ENCODE data around the gene HSPA4L. TPM values are rescaled to one million over a fixed set of nuclear protein-coding genes. Genes with fewer than 3 reads are reported as not detected.

Gene HSPA4L
- polyA plus RNA-seq, 3 donors, result 13.2 to 16.0 (median 13.7) TPM

DNA sequence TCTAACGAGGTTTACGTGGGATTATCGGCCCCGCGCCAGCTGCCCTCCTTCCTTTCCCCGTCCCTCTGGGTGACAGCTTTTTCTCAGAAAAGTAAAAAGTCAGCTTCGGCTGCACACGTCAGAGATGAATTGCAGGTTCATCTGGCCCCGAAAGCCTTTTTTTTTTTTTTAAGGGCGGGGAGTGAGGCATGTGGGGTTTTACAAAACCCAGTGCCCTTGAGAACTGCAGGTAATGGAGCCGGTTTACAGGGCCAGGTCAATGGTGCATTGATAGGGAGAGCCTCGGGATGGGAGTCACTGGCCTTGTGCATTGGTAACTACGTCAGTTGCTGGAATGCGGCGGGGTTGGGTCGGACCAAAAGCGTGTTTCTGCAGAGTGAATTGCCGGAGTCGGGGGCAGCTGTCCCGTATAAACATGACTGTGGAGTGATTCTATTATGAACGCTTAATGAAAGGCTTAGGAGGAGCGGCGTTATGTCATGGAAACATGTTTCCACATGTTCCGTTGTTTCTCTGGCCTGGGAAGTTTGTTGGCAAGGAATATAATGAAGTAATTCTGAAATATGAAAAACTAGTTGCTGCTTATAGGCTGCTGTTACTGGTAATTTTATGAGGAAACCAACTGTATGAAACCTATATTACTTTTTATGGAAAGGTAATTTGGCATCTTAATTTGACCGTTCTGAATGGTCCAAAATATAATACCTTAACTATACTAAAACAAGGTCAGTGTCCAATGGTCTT, 1.1 kb downstream of the HSPA4L start:
- DNase-seq (ENCODE audit: low read depth in 3 of 3, low spot score in 2 of 3), result peak in 2 of 3 donors; percentile 36

DNA sequence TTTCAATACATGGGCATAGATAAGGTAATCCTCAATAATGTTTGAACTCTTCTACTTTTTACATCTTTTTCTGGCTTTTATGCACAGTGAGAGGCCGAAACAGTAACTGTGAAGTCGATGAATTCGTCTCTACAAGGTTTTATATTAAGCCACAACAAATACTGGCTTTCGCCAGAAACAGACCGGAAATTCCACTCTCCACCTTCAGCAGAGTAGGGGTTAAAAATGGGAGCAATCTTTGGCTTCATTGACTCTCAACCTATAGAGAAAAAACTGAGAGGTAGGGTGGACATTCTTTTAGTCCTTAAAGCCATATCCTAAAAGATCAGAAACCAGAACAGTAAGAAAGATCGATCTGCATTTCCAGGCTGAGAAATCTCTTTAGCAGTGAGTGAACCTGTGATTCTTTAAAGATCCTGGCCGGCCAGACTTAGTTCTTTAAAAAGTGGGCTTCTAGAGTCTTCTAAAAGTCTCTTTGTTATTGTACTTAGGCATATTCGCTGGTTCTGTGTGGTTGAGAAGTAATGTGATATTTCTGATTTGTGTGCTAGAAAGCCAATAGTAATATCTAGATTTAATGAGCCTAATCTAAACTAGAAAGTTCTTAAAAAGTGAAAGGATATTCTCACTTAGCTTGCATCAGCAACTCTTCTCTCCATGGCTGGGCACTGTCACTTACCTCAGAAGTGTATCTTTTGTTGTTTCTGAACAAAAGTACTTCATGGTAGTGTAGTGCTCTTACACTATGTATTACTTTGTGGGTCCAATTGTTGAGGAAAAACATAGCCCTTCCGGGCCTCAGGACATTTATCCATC, 2.0 kb downstream of the HSPA4L start:
- no peak for DNase-seq (ENCODE audit: low read depth in 3 of 3, low spot score in 2 of 3)

DNA sequence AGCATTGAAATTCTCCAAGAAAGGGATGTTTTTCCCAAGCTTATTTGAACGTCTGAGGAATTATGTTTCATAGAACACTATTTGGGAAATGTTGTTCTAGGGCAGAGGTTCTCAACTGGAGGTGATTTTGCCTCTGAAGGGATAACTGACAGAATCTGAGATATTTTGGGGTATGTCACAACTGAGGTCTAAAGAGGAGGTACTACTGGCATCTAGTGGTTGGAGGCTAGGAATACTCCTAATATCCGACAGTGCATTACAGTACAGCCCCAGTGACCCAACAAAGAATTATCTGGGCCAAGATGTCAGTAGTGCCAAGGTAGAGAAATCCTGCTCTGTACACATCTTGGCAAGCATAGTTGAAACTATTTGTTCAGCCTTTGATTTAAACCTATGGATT, 6.4 kb downstream of the HSPA4L start:
- DNase-seq (ENCODE audit: low read depth in 3 of 3, low spot score in 2 of 3), result no peak

DNA sequence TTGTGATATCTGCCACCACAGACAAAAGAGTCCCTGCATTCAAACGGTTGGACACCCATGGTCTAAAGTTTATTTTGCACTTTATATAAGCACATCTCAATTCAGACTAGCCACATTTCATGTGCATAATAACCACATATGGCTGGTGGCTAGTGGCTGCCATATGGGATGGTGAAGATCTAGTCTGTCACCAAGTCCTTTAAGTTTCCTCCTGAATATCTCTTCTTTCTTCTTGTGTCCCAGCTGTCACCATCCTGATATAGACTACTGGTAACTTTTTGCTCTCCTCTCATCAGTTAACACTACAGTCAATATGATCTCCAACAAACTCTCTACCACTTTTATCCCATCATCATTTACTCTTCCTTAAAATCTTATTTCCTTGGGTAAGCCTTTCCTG, 9.3 kb downstream of the HSPA4L start:
- no peak for DNase-seq (ENCODE audit: low read depth in 3 of 3, low spot score in 2 of 3)

DNA sequence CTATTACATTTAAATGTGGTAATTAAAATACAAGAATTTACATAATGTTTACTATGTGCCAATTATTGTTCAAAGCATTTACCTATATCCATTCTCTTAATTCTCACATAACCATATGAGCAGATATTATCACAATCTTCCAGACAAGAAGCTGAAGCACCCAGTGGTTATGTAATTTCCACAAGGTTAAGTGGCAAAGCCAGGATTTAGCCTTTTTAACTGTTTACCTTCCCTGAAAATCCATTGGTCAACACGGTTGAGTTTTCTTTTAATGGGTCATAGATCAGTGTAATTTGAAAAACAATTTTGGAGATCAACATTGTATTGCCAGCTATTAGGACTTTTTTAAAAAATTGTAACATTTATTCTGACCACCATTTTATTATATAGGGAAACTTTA, 11.4 kb downstream of the HSPA4L start:
- no peak for DNase-seq (ENCODE audit: low read depth in 3 of 3, low spot score in 2 of 3)

DNA sequence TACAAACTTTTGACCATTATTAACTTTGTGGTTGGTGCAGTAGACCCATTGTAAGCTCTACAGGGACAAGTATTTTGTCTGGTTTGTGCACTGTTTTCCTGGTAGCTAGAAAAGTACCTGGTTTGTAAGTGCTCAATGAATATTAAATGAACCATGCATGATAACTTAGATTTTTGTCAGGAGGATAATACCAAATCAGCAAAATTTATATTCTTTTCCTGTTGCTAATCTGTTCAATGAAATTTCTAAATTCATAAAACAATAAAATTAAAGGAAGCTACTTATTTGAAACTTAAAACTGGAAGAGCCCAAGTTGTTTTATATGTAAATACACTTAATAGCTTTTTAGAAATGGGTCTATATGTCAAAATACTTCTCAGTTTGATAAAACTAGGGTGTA, 17.6 kb downstream of the HSPA4L start:
- DNase-seq (ENCODE audit: low read depth in 3 of 3, low spot score in 2 of 3), result no peak

DNA sequence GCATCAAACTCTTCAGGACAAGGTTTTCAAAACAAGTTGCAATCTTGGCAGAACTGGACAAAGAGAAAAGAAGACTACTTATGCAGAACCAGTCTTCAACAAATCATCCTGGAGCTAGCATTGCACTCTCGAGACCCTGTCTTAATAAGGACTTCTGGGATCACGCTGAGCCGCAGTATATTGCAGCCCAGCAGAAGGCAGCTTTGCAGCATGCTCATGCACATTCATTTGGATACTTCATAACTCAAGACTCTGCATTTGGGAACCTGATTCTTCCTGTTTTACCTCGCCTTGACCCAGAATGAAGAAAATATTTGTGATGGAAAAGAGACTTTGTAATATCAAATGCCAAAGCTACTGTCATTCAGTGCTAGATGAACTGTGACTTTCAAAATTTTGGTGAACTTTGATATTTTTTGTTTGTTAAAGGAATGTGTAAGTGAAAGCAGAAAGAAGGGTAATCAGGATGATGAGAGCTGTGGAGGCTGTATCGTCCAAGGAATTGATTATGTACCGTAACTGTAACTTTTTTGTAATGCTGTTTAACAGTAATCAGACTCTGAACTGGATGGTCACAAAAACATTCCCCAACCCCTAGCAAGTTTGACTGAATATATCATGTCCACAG, 27.2 kb downstream of the HSPA4L start:
- no peak for DNase-seq (ENCODE audit: low read depth in 3 of 3, low spot score in 2 of 3)

DNA sequence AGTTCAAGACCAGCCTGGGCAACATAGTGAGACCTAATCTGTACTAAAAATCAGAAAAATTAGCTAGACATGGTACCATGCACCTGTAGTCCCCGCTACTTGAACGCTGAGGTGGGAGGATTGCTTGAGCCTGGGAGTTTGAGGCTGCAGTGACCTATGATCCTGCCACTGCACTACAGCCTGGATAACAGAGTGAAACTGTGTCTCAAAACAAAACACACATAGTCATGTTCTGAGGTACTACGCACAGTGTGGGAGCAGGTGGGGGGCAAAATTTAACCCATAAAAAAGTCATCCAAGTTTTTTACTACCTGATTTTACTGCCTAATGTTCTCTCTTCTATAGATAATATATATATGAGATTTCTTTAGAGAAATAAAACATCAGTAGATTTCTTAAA, 28.4 kb downstream of the HSPA4L start:
- DNase-seq (ENCODE audit: low read depth in 3 of 3, low spot score in 2 of 3), result no peak

DNA sequence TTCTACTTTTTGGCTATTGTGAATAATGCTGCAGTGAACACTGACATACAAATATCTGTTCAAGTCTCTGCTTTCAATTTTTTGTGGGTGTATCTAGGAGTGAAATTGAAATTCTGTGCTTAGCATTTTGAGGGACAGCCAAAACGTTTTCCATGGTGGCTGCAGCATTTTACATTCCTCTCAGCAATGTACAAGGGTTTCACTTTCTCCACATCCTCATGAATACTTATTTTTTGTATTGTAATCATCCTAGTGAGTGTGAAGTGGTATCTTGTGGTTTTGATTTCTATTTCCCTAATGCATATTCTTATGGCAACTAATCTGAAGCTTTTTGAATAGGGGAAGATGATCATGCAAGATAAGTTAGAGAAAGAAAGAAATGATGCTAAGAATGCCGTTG, 40.3 kb downstream of the HSPA4L start:
- no peak for DNase-seq (ENCODE audit: low read depth in 3 of 3, low spot score in 2 of 3)

DNA sequence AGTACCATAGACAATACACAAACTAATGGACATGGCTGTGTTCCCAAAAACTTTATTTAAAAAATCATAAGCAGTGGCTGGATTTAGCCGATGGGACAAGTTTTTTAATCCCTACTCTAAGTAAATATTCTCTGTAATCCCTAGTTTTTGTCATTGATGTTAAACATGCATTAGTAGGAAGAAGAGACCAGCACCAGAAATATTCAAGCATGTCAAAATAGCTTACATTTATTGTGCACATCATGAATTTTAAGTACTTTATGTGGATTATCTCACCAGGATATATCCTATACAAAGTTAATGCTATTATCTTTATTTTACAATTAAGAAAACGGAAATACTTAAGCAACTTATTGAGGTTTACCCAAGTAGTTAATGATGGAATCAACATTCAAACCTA, 46.0 kb downstream of the HSPA4L start:
- no peak for DNase-seq (ENCODE audit: low read depth in 3 of 3, low spot score in 2 of 3)

DNA sequence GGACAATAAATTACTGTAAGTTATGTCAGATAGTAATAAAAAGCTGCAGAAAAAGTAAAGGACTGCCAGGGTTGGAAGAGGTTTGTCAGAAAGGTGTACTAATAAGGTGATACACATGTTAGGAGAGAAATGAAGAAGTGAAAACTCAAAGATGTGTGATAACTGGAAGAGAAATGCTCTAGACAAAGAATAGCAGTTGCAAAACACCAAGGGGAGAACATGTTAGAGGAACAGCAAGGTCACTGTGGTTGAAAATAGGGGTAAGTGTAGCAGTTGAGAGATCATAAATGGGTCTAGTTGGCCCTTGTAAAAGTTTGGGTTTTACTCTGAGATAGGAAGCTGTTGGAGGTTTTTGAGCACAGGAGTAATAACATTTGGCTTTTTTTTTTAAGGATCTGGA, 46.9 kb downstream of the HSPA4L start:
- no peak for DNase-seq (ENCODE audit: low read depth in 3 of 3, low spot score in 2 of 3)

DNA sequence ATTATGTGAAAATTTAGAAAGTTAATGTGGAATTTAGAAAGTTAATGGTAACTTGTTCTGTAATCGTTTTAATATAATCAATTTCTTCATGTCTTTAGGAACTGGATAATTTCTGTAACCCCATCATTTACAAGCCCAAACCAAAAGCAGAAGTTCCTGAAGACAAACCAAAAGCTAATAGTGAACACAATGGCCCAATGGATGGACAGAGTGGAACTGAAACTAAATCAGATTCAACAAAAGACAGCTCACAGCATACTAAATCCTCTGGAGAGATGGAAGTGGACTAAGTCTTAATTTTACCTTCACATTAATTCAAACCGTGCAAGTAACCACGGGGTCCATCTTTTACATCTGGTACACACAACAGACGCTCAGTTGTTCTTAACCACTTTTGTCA, 50.5 kb downstream of the HSPA4L start:
- DNase-seq (ENCODE audit: low read depth in 3 of 3, low spot score in 2 of 3), result no peak

DNA sequence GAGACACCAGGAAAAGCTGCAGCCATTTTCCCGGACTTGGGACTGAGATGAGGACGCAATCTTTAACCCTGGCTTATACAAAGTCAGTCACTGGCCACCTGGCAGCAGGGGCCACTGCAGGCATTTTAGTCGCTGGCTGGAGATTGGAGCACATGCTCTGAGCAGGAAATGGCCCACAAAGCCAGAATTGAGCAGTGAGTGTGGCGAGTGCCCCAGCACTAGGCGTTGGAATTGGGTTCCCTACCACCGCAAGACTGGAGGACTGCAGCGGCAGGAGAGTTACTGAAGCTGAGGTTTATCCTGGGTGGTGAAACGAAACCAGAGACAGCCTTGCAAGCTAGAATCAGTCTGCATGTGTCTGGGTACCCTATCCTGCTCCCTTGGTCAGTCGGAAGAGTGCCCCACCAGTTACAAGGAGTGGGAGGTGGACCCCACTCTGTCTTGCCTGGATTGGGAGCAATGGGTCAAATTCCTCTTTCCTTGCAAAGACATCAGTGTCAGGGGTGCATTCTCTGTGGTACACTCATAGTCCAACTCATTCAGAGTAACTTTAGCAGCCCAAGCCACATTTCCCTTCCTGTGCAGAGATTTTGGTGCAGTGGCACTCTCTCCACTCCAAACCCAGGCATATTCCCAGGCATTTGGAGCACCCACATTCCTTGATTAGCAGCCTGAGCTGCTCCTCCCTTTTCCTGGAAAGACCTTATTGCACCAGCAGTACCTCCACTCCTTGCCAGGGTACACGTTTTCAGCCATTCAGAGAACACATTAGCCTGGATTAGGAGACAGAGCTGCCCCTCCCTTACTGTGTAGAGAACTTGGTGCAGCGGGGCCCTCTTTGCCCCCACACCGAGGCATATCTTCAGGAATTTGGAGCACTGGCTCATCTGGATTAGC, 61.8 kb downstream of the HSPA4L start:
- no peak for DNase-seq (ENCODE audit: low read depth in 3 of 3, low spot score in 2 of 3)

DNA sequence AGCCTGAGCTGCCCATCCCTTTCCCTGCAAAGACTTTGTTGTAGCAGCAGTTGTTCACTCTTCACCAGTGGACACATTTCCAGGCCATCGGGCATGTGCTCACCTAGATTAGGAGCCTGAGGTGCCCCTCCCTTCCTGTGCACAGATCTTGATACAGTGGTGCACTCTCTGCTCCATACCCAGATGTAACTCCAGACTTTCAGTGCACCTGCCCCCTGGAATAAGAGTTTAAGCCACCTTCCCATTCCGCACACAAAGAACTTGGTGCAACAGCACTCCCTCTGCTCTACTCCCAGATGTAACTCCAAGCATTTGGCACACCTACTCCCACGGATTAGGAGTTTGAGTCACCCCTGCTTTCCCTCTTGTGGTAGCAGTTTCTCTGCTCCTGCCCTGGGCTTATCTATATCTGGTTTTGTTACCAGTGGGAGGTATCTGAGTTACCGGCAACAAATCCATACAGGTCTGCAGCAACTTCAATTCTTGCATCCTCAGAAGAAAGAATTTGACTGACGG, 62.5 kb downstream of the HSPA4L start:
- DNase-seq (ENCODE audit: low read depth in 3 of 3, low spot score in 2 of 3), result no peak

DNA sequence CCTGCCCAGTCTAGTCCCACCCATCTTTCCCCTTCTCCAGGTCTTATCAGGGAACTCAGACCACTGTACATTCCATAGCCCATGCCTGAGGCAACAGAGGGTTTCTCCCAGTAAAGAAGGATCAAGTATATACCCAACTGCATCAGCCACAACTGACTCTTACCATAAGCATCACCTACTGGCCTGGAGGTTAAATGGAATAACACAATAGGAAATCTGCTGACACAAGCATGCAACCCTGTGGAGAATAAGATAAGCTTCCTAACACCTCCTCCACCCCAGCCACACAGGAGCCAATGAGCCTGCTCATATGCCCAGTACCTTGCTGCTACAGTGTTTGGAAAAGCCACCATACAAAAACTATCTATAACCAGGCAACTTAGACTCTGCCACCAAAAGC, 63.9 kb downstream of the HSPA4L start:
- DNase-seq (ENCODE audit: low read depth in 3 of 3, low spot score in 2 of 3), result no peak

DNA sequence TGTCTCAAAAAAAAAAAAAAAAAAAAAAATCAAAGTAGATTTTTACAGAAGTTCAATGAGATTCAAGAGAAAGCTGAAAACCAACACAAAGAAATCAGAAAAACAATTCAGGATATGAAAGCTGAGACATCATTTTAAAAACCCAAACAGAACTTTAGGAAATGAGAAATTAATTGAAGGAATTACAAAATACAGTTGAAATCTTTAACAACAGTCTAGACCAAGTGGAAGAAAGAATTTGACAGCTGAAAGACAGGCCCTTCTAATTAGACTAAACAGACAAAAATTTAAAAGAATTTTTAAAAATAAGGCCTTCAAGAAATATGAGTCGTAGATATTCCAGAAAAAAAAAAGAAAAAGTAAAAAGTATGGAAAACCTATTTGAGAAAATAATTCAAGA, 64.6 kb downstream of the HSPA4L start:
- DNase-seq (ENCODE audit: low read depth in 3 of 3, low spot score in 2 of 3), result no peak

DNA sequence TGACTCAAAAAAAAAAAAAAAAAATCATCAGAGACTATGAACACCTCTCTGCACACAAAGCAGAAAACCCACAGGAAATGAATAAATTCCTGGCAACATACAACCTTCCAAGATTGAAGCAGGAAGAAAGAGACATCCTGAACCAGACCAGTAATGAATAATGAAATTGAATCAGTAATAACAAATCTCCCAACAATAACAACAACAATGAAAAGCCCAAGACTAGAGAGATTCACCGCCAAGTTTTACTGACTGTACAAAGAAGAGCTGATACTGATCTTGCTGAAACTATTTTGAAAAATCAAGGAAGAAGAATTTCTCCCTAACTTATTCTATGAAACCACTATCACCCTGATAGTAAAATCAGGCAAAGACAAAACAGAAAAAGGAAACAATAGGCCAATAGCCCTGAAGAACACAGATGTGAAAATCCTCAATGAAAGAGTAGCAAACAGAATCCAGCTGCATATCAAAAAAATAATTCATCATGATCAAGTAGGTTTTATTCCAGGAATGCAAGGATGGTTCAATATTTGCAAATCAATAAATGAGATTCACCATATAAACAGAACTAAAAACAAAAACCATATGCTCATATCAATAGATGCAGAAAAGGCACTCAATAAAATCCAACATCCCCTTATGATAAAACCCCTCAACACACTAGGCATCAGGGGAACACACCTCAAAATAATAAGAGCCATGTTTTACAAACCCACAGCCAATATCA, 67.5 kb downstream of the HSPA4L start:
- no peak for DNase-seq (ENCODE audit: low read depth in 3 of 3, low spot score in 2 of 3)

DNA sequence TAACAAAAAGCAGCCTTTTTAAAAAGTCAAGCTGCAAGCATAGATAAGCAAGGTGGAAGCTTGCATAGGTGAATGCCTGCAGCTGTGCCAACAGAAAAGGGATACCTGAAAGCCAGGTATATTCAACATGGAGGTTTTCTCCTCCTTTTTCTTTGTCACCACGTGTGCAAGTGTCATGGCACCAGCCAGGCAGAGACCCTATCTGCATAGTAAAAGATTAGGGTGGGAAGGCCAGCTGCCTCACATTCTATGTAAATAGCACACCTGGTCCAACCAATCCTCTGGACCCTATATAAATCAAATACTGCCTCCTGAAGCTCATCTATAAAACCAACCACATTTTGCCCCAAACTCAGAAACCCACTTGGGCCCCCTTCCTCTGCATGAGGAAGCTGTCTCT, 70.5 kb downstream of the HSPA4L start:
- DNase-seq (ENCODE audit: low read depth in 3 of 3, low spot score in 2 of 3), result no peak

DNA sequence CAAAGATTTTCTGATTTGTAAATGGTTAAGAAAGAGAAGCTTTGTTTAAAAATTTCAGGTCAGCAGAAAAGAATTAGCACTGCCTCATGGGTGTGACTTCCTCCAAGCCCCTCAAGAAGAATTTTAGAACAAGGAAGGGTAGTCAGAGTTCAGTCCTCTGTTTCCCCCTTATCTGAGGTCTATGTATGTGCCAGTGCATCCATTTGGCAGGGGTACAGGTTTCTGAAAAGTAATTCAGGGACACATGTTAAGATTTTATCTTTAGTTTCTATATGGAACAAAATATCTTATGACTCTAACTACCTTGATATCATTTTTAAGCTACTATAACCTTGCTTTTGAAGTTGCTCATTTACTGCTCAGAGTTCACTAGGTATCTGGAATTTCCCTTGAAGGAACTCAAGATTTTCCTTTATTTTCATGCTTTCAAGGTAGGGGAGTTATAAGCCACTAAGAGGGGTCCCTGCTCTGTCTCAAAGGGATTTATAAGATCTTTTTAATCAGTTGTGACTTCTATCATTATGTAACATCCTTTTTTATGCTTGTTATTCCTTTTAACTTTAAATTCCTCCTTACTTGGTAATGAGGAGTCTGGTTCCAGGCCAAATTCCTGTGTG, 74.2 kb downstream of the HSPA4L start:
- DNase-seq (ENCODE audit: low read depth in 3 of 3, low spot score in 2 of 3), result no peak

Data from right renal cortex interstitium (tissue), 3 donors.